RWPE2 (cell line): Measurements from ENCODE around the gene KLHDC7B.

ENCODE experiments used
- ATAC-seq: fragments of 200-7000 bp; cut with Tn5 transposase; 3 replicates; pipeline ENCODE4 v1.9.1; 2021; ENCODE audit warnings: low read depth
- DNase-seq: peaks from one replicate; pipeline ENCODE4 v3.0.0-alpha.2; 2020; ENCODE audit warnings: low spot score
- H3K27ac ChIP-seq: fragments of 450-650 bp; 2 replicates; pipeline ENCODE4 v1.5.1; 2017; ENCODE audit warnings: mild to moderate bottlenecking; ENCODE audit not compliant: poor library complexity, severe bottlenecking
- H3K27me3 ChIP-seq: fragments of 250-450 bp; sonication (Bioruptor Pico); 2 replicates; pipeline ENCODE4 v1.5.1; 2021; ENCODE audit warnings: mild to moderate bottlenecking, moderate library complexity; ENCODE audit not compliant: insufficient read depth, poor library complexity, severe bottlenecking
- H3K36me3 ChIP-seq: fragments of 250-450 bp; sonication (Bioruptor Pico); 2 replicates; pipeline ENCODE4 v1.5.1; 2020; ENCODE audit warnings: low read depth, mild to moderate bottlenecking, moderate library complexity
- H3K4me1 ChIP-seq: fragments of 250-450 bp; sonication (Bioruptor Pico); 2 replicates; pipeline ENCODE4 v1.5.1; 2021; ENCODE audit warnings: mild to moderate bottlenecking, moderate library complexity; ENCODE audit not compliant: insufficient read depth, poor library complexity, severe bottlenecking
- H3K4me3 ChIP-seq: fragments of 250-450 bp; sonication (Bioruptor Pico); 2 replicates; pipeline ENCODE4 v1.5.1; 2021; ENCODE audit warnings: mild to moderate bottlenecking, moderate library complexity; ENCODE audit not compliant: severe bottlenecking
- H3K9me3 ChIP-seq: fragments of 250-450 bp; sonication (Bioruptor Pico); 2 replicates; pipeline ENCODE4 v1.5.1; 2021; ENCODE audit warnings: mild to moderate bottlenecking, moderate library complexity; ENCODE audit not compliant: severe bottlenecking
- CTCF ChIP-seq: fragments of 450-650 bp; IDR thresholded peaks from one replicate; pipeline ENCODE4 v1.5.1; 2017; ENCODE audit warnings: mild to moderate bottlenecking, moderate library complexity; ENCODE audit not compliant: poor library complexity, severe bottlenecking

Gene KLHDC7B

GRCh38 chr22:50526834-50527801 is 18.6 kb upstream of the KLHDC7B start:
- H3K4me3 ChIP-seq: peak overlapping the region; percentile 51
- ATAC-seq (0 out of 3 replicates have a peak, but pooled peaks have one; percentile 1), DNase-seq (peak; percentile 66)
- no peak for TF ChIP-seq CTCF
- no peaks in the 10 kb centered on the region for H3K4me1 ChIP-seq
- no peaks in the 10 kb centered on the region for H3K9me3 ChIP-seq
- H3K36me3 ChIP-seq: peaks cover under 1% of the 10 kb centered on the region; the same call in 1 of the 2 replicates
- peak overlapping the region; percentile 81 for H3K27ac ChIP-seq
- H3K27me3 ChIP-seq: no peaks in the 10 kb centered on the region

GRCh38 chr22:50527921-50528681 is 17.6 kb upstream of the KLHDC7B start:
- no peaks in the 10 kb centered on the region for H3K27me3 ChIP-seq
- no peak for ATAC-seq
- DNase-seq: no peak
- no peak overlapping the region for H3K4me3 ChIP-seq
- no peak for TF ChIP-seq CTCF
- H3K36me3 ChIP-seq: no peaks in the 10 kb centered on the region
- peak overlapping the region; percentile 81 for H3K27ac ChIP-seq
- H3K9me3 ChIP-seq: no peaks in the 10 kb centered on the region
- H3K4me1 ChIP-seq: no peaks in the 10 kb centered on the region

DNA sequence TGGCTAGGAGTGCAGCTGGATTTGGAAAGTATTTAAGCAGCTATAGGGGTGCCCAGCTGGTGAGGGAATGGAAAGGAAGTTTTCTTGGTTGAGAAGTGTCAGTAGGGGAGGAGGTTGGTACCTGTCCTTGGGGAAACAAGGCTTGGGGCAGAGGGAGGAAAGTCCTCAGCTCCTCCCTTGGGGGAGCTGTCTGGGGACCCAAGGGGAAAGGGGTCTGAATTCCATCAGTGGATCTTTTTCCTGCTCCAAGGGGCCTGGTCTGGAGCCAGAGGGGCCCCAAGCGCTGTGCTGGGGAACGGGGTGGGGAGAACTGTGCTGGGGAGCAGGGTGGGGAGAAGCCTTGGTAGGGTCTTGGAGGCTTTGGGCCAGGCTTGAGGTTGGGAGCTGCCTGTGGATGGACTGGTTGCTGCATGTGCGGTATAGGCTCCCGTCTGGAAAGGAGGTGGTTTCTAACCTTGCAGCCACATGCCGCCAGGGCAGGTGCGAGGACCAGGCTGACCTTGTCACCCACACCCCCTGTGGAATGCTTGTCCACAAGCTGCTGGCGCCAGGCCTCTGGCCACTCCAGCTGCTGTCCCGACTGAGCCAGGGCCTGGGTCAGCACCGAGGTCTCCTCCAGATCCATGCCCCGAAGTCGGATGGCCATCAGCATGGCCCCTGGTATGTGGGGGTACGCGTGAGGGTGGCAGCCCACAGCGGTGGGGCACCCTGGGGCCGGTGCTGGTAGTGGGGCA is 16.9 kb upstream of the KLHDC7B start:
- Histone ChIP-seq H3K27me3 (no peaks in the 10 kb centered on the region), H3K4me1 (no peaks in the 10 kb centered on the region), H3K9me3 (no peaks in the 10 kb centered on the region), H3K27ac (peak overlapping the region; percentile 81), H3K36me3 (no peaks in the 10 kb centered on the region), H3K4me3 (peak overlapping the region; percentile 67)
- DNase-seq (no peak), ATAC-seq (no peak)
- TF ChIP-seq CTCF: no peak

DNA sequence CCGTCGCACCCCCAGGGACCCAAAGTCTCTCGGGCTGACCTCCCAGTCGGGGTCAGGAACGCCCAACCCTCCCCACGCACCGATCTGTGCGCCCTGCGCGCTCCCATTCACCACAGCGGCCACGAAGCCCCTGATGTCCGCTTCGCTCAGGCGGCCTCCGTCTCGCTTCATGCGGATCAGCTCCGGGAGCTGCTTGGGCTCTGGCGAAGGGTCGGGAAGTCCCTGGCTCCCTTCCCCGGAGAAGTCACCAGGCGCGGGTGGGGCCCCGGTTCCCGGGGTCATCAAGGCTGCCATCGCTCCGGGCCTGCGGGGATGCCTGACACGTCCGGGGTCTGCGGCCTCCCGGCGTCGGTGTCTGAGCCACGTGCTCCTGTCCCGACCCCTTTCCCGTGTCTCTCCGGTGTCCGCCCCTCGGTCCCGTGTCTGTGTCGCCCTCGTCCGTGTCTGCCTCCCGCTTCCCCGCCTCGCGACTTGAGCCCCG is 16.2 kb upstream of the KLHDC7B start:
- H3K9me3 ChIP-seq: no peaks in the 10 kb centered on the region
- H3K27me3 ChIP-seq: no peaks in the 10 kb centered on the region
- ATAC-seq (no peak), DNase-seq (peak; percentile 72)
- peak overlapping the region; percentile 67 for H3K4me3 ChIP-seq
- H3K36me3 ChIP-seq: no peaks in the 10 kb centered on the region
- TF ChIP-seq CTCF: no peak
- no peaks in the 10 kb centered on the region for H3K4me1 ChIP-seq
- H3K27ac ChIP-seq: peak overlapping the region; percentile 81
